Measurements from ENCODE around the gene FNIP2.
"Not testable (repeated sequence)": the region's sequence is repeated elsewhere in the genome, so short reads cannot be mapped to it uniquely, and the experiment has no call there.

FNIP2 gene

DNA sequence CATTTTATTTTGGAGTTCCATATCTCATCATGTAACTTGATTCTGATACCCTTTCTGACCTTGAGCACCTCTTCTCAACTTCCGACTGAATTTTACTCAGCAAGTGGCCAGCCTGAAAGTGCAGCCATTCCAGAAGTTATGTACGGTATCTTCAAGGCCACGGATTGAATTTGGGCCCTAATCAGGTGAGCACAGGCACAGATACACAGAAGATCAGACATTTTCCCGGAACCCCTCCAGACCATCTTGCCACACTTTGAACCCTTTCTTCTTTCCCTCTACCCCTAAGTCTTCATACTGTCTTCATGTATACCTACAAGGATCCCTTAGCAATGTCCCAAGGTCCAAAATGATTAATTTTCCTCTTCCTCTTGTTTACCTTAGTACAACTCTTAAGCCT, 108.2 kb downstream of the FNIP2 start:
- no peak overlapping the region for H3K27ac ChIP-seq (ENCODE audit: extremely low read depth, low read depth, low read length)
- 0 out of 2 replicates have a peak, but pooled peaks cover 8% of the 10 kb centered on the region for H3K4me1 ChIP-seq (ENCODE audit: control insufficient read depth, insufficient read depth, low read length)
- H3K9me3 ChIP-seq (ENCODE audit: control insufficient read depth, insufficient read depth, low read depth, low read length) = no peaks in the 10 kb centered on the region
- TF ChIP-seq ZNF175 (tag by site-specific recombination; IDR thresholded peaks at IDR 0.05) = no peak
- TF ChIP-seq, protein P1, sequence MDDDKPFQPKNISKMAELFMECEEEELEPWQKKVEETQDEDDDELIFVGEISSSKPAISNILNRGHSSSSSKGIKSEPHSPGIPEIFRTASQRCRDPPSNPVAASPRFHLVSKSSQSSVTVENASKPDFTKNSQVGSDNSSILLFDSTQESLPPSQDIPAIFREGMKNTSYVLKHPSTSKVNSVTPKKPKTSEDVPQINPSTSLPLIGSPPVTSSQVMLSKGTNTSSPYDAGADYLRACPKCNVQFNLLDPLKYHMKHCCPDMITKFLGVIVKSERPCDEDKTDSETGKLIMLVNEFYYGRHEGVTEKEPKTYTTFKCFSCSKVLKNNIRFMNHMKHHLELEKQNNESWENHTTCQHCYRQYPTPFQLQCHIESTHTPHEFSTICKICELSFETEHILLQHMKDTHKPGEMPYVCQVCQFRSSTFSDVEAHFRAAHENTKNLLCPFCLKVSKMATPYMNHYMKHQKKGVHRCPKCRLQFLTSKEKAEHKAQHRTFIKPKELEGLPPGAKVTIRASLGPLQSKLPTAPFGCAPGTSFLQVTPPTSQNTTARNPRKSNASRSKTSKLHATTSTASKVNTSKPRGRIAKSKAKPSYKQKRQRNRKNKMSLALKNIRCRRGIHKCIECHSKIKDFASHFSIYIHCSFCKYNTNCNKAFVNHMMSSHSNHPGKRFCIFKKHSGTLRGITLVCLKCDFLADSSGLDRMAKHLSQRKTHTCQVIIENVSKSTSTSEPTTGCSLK (tag by site-specific recombination; IDR thresholded peaks at IDR 0.05) = no peak
- no peak for TF ChIP-seq ZNF521 (tag by site-specific recombination; IDR thresholded peaks at IDR 0.05)
- TF ChIP-seq, protein P2, sequence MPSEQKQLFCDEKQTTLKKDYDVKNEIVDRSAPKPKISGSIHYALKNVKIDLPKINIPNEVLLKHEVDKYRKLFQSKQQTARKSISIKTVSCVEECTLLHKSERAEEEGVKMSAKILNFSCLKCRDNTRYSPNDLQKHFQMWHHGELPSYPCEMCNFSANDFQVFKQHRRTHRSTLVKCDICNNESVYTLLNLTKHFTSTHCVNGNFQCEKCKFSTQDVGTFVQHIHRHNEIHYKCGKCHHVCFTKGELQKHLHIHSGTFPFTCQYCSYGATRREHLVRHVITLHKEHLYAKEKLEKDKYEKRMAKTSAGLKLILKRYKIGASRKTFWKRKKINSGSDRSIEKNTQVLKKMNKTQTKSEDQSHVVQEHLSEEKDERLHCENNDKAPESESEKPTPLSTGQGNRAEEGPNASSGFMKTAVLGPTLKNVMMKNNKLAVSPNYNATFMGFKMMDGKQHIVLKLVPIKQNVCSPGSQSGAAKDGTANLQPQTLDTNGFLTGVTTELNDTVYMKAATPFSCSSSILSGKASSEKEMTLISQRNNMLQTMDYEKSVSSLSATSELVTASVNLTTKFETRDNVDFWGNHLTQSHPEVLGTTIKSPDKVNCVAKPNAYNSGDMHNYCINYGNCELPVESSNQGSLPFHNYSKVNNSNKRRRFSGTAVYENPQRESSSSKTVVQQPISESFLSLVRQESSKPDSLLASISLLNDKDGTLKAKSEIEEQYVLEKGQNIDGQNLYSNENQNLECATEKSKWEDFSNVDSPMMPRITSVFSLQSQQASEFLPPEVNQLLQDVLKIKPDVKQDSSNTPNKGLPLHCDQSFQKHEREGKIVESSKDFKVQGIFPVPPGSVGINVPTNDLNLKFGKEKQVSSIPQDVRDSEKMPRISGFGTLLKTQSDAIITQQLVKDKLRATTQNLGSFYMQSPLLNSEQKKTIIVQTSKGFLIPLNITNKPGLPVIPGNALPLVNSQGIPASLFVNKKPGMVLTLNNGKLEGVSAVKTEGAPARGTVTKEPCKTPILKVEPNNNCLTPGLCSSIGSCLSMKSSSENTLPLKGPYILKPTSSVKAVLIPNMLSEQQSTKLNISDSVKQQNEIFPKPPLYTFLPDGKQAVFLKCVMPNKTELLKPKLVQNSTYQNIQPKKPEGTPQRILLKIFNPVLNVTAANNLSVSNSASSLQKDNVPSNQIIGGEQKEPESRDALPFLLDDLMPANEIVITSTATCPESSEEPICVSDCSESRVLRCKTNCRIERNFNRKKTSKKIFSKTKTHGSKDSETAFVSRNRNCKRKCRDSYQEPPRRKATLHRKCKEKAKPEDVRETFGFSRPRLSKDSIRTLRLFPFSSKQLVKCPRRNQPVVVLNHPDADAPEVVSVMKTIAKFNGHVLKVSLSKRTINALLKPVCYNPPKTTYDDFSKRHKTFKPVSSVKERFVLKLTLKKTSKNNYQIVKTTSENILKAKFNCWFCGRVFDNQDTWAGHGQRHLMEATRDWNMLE (tag by site-specific recombination; conservative IDR thresholded peaks at IDR 0.05; ENCODE audit: low read depth) = no peak
- TF ChIP-seq, protein P3, sequence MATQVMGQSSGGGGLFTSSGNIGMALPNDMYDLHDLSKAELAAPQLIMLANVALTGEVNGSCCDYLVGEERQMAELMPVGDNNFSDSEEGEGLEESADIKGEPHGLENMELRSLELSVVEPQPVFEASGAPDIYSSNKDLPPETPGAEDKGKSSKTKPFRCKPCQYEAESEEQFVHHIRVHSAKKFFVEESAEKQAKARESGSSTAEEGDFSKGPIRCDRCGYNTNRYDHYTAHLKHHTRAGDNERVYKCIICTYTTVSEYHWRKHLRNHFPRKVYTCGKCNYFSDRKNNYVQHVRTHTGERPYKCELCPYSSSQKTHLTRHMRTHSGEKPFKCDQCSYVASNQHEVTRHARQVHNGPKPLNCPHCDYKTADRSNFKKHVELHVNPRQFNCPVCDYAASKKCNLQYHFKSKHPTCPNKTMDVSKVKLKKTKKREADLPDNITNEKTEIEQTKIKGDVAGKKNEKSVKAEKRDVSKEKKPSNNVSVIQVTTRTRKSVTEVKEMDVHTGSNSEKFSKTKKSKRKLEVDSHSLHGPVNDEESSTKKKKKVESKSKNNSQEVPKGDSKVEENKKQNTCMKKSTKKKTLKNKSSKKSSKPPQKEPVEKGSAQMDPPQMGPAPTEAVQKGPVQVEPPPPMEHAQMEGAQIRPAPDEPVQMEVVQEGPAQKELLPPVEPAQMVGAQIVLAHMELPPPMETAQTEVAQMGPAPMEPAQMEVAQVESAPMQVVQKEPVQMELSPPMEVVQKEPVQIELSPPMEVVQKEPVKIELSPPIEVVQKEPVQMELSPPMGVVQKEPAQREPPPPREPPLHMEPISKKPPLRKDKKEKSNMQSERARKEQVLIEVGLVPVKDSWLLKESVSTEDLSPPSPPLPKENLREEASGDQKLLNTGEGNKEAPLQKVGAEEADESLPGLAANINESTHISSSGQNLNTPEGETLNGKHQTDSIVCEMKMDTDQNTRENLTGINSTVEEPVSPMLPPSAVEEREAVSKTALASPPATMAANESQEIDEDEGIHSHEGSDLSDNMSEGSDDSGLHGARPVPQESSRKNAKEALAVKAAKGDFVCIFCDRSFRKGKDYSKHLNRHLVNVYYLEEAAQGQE (tag by site-specific recombination; IDR thresholded peaks at IDR 0.05) = no peak
- no peak for TF ChIP-seq ZNF658 (tag by site-specific recombination; IDR thresholded peaks at IDR 0.05)
- no peak for TF ChIP-seq ZNF248 (tag by site-specific recombination; IDR thresholded peaks at IDR 0.05)
- no peak for TF ChIP-seq ZNF16 (tag by site-specific recombination; IDR thresholded peaks at IDR 0.05; ENCODE audit: low read depth)
- TF ChIP-seq REPIN1 (tag by site-specific recombination; IDR thresholded peaks at IDR 0.05; ENCODE audit: low read depth) = no peak
- no peak for TF ChIP-seq MEIS1 (CRISPR knock-in tag; IDR thresholded peaks at IDR 0.05; ENCODE audit: borderline replicate concordance)
- no peak for TF ChIP-seq SP3 (tag by site-specific recombination; IDR thresholded peaks at IDR 0.05)
- peaks cover 0 to 11% of the 10 kb centered on the region in 2 experiments; a peak in 1 of 3 replicates for H3K36me3 ChIP-seq (ENCODE audit: control insufficient read depth in 2 of 2, insufficient read depth in 1 of 2, low read length in 2 of 2)
- ChIA-PET POLR2A (interaction anchor here (0.6 kb wide), 1 partner anchor 24 kb away, joined by 4 read pairs; no protein-coding TSS in a partner anchor), CTCF (no interaction called here)
- H3K4me3 ChIP-seq (ENCODE audit: low read depth, low read length) = no peak overlapping the region

DNA sequence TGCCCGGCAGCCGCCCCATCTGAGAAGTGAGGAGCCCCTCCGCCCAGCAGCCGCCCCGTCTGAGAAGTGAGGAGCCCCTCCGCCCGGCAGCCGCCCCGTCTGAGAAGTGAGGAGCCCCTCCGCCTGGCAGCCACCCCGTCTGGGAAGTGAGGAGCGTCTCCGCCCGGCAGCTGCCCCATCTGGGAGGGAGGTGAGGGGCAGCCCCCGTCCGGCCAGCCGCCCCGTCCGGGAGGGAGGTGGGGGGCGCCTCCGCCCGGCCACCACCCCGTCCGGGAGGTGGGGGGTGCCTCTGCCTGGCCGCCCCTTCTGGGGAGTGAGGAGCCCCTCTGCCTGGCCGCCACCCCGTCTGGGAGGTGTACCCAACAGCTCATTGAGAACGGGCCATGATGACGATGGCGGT, 113.3 kb downstream of the FNIP2 start:
- POLR2A ChIA-PET; H3K9me3 ChIP-seq (ENCODE audit: control insufficient read depth, insufficient read depth, low read depth, low read length); H3K4me1 ChIP-seq (ENCODE audit: control insufficient read depth, insufficient read depth, low read length); H3K27ac ChIP-seq (ENCODE audit: extremely low read depth, low read depth, low read length); H3K36me3 ChIP-seq (ENCODE audit: control insufficient read depth in 2 of 2, insufficient read depth in 1 of 2, low read length in 2 of 2); CTCF ChIA-PET; H3K4me3 ChIP-seq (ENCODE audit: low read depth, low read length): not testable (repeated sequence)
